Measurements from ENCODE around the gene RPUSD3.
"Not testable (repeated sequence)": the region's sequence is repeated elsewhere in the genome, so short reads cannot be mapped to it uniquely, and the experiment has no call there.

Gene RPUSD3, protein sequence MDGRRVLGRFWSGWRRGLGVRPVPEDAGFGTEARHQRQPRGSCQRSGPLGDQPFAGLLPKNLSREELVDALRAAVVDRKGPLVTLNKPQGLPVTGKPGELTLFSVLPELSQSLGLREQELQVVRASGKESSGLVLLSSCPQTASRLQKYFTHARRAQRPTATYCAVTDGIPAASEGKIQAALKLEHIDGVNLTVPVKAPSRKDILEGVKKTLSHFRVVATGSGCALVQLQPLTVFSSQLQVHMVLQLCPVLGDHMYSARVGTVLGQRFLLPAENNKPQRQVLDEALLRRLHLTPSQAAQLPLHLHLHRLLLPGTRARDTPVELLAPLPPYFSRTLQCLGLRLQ

DNA sequence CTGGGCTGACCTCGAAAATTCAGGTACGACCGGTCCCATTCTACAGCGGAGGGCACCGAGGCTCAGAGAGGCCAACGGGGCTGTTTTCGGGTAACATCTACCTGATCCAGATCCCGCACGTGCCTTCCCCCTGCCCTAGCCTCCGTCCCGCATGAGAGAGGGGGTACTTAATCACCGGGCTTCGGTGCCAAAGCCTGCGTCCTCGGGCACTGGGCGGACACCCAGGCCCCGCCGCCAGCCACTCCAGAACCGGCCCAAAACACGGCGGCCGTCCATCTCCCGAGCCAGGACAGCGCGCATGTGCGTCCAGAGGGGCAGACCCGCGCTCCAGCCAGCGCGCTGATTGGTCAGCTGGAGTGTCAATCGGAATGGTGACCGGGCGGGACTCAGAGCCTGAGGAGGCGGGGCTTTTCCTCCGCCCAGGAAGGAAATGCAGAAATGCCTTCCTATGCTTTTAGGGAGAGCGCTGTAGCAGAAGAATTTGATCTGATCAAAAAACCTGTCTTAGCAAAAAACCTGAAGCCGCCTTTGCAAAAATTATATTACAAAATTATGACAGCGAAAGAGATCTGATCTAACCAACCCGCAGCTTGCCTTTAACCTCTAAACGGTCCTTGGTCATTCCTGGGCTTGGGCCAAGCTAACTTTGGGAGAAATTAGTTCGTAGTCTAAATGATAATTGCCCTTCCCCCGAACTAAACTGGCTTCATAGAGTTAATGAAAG lies at the start of gene RPUSD3:
Gene RPUSD3, minus strand, starts transcription at position 294 of the 724 bp plus-strand sequence. Its CDS starts 18 bp downstream, at position 276.
- DNase-seq (ENCODE audit: low read depth) = peak; percentile 93

DNA sequence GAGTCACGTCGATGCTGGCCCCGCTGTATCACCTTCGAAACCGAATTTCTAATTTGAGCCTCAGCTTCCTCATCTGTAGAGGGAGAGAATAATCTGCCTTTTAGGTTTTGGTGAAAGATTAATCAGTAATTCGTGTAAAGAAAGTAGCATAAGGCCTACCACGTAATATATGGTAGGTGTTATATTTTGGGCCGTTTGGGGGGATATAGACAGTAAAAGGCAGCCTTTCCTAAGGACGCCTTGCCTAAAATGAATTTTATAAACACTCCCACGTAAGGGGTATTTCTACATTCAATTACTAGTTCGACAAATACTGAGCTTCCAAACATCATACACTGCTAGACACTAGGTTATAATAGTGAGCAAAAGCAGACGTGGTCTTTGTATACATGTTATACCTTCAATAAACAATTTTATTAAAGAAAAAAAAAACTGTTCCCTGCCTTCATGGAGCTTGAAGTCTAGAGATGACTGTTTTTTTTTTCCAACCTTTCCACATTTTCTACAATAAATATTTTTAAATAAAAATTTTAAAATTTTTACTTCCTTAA lies 47.3 kb upstream of the RPUSD3 start:
- no peak for DNase-seq (ENCODE audit: low read depth)

DNA sequence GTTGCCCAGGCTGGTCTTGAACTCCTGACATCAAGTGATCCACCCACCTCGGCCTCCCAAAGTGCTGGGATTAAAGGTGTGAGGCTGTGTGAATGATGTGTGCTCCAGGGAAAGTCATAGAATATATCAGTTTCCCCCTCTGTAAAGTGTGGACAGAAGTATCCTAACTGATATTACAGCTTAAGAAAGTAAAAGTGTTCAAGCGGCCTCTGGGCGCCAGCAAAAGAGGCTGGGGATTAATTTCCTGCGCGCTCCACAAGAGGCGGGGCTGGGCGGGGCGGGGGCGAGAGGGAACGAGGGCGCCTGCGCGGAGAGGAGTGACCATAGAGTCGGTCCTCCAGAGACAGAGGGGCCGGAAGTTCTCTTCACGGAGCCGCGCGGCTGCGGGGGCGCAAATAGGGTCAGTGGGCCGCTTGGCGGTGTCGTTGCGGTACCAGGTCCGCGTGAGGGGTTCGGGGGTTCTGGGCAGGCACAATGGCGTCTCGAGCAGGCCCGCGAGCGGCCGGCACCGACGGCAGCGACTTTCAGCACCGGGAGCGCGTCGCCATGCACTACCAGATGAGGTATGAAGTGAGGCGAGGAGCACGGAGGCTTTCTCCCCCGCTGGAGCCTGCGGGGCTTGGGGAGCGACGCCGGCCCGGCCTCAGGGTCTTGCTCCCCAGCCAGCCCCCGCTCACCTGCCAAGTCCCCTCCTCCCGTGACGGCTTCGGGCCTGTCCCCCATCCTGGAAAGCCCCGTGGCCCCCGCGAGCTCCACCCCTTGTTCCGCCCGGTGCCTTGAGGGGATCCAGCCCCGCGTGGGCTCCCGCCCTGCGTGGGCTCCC lies 46.7 kb upstream of the RPUSD3 start, which contains the start of gene JAGN1:
Gene JAGN1, plus strand, starts transcription at position 362 of the 823 bp plus-strand sequence. Its CDS starts 113 bp downstream, at position 475.
- DNase-seq (ENCODE audit: low read depth) = peak; percentile 84

DNA sequence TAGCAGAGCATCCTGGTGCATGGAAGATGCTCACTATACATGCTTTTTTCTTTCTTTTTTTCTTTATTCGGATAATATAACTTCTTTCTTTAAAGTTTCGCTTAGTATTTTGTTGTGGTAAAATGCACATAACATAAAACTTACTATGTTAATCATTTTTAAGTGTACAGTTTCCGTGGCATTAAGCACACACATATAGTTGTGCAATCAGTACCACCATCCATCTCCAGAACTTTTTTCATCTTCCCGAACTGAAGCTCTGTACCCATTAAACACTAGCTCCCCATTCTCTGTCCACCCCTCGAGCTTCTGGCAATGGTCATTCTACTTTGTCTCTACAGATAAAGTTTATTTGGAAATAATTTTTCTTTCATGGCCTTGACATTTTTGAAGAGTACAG lies 45.6 kb upstream of the RPUSD3 start:
- DNase-seq (ENCODE audit: low read depth) = no peak

DNA sequence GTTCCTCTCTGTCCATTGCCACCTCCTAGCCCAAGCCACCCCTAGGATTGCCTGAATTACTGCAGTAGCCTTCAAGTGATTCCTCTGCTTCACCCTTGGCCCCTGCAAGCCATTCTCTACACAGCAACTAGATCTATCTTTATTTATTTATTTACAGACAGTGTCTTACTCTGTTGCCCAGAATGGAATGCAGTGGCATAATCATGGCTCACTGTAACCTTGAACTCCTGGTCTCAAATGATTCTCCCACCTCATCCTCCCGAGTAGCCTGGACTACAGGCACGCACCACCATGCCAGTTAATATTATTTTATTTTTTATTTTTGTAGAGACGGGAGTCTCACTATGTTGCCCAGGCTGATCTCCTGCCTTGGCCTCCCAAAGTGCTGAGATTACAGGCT lies 44.7 kb upstream of the RPUSD3 start:
- DNase-seq (ENCODE audit: low read depth) = no peak

DNA sequence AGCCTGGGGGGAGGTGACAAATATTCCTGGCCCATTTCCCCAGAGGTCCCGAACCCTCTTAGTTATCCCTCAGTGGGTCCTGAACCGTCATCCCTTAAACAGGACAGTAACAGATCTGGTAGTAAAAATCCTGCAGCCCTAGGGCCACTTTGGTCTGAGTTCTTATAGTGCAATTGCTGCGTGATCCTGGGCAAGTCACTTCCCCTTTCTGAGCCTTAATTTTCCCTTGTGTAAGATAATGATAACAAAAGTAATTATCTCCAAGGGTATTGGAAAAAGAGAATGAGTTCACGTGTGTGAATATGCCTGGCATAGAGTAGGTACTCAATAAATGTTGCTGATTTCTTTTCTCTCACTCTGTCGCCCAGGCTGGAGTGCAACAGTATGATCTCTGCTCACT lies 43.7 kb upstream of the RPUSD3 start:
- DNase-seq (ENCODE audit: low read depth) = no peak

DNA sequence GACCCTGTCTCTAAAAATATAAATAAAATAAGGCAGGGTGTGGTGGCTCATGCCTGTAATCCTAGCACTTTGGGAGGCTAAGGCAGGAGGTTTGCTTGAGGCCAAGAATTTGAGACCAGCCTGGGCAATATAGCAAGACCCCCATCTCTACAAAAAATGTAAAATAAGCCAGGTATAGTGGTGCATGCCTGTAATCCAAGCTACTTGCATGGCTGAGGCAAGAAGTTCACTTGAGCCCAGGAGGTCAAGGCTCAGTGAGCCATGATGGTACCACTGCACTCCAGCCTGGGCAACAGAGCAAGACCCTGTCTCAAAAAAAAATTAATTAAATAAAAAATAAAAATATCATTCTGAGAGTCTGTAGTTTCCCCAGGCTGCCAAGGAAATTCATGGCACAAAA lies 42.5 kb upstream of the RPUSD3 start:
- no peak for DNase-seq (ENCODE audit: low read depth)

DNA sequence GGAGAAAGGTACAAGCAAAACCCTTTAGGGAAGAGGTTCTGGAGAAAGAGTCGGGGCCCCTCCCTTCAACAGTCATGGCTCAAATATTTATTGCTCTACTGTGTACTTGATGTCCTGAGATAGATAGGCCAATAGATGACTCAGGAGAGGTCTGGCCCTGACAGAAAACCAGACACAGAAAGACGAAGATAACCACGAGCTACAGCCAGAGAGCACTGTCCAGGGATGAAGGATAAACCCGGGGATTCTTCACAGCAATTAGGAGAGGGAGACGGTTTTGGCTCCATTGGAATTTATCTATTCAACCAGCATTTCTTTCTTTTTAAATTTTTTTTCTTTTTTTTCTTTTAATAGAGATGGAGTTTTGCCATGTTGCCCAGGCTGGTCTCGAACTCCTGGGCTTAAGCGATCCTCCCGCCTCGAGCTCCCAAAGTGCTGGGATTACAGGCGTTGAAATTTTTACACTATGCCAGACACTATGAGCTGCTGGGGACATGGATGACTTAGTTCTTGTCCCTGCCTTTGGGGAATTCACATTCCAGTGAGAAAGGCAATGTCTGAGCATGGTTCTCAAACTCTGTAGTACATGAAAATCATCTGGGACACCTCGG lies 40.9 kb upstream of the RPUSD3 start:
- DNase-seq (ENCODE audit: low read depth) = no peak

DNA sequence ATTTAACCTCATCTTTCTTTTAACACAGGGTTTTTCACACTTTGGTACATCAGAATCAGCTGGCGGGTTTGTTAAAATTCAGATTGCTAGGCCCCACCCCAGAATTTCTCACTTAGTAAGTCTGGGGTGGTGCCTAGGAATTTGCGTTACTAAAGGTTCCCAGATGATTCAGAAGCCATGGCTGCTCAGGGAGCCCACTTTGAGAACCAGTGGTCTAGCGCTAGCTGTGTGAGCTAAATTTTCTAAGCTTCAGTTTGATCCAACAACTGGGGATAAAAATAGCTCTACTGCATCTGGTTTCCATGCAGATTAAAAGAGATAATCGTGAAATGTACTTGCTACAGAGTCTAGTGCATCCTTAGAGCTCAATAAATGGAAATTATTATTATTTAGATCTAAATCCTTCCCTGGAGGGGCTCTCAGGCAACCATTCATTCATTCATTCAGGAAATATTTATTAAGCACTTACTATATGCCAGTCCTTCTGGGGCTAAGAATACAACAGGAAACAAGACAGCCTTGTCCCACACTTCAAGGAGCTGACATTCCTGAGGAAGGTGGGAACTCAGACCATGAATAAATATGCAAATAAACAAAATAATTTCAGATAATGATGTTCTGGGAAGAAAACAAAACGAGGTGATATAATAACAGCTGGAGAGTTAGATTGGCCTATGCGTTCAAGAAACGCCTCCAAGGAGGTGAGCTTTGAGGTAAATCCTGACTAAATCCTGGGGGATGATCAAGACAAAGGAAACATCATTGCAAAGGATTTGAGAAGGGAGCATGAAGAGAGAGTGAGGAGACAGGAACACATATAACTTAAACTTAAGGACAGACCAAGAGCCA lies 40.1 kb upstream of the RPUSD3 start:
- DNase-seq (ENCODE audit: low read depth) = no peak

DNA sequence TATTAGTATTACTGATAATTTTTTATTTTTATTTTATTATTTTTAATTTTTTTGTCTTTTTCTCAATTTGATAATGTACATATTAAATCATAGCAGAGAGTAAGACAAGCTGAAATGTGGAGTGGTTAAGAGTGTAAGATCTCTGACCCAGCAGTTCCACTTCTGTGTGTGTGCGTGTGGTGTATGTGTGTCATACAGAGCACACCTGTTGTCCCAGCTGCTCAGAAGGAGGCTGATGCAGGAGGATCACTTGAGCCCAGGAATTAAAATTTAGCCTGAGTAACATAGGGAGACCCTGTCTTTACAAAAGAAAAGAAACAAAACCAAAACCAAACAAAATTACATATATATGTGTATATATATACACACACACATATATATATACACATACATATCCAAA lies 37.6 kb upstream of the RPUSD3 start:
- no peak for DNase-seq (ENCODE audit: low read depth)

DNA sequence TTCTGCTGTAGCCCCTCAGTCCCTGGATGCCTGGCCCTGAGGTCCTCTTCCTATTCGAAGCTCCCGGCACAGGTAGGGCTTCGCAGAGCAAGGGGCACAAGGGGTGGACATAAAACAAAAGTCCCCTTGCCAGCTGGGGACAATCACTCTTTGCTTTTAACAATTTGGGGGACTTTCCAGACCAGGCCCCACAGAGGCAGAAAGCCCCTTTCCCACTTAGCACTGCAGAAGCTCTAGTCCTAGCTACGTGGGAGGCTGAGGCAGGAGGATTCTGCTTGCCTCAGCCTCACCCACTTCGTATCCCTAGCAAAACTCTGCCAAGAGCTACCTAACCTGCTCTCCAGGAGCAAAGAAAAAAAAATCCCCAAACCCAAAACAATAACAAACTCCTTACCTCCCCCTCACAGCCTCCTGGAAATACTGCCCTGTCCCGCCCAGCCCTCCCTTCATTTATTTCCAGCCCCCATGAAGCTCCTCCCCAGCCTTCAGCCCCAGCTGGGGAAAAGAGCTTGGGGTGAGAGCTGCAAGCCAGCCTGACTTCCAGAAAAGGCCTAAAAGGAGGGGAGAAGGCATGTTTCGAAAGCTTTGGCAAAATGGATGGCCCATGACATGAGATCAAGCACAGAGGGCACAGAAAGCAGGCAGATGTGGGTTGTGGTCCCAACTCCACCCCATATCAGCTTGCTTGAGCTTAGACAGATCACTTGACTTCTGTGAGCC lies 36.2 kb upstream of the RPUSD3 start, which contains the start of gene CIDEC:
Gene CIDEC, minus strand, starts transcription at position 424 of the 720 bp plus-strand sequence. CDS start 1,767 bp downstream, outside the sequence.
- no peak for DNase-seq (ENCODE audit: low read depth)

DNA sequence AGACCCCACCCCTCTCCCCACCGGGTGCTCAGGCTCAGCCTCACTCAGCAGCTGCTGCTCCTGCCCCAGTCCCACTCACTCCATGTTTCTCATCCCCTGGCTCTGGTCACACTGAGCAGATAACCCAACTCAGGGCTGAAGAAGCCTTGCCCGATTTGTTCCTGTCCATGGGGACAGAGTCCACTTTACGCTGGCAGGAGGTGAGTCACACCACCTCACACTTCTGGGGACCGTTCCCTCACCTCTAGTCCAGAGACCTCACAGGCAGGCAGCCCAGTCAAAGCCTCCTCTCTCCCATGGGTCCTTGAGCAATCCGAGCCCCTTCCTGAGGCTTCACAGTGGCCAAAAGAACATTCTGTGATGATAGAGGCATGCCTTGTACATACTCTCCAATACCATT lies 34.9 kb upstream of the RPUSD3 start:
- no peak for DNase-seq (ENCODE audit: low read depth)

DNA sequence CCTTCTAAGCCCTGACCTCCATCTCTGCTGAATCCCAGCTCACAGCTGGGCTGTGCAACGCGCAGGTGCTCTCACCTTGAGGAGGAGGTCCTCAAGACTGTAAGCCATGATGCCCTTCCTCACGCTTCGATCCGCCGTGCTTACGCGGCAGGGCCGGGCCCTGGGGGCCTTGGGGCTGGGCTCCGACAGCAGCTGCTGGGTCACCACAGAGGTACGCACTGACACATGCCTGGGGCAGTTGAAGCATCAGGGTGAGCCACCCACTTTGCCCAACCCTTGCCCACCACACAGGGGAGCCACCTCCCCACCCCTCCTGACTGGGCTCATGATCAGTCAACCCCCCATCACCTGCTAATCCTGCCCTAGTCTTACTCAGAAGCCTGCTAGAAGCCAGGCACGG lies 33.2 kb upstream of the RPUSD3 start:
- DNase-seq (ENCODE audit: low read depth) = no peak

DNA sequence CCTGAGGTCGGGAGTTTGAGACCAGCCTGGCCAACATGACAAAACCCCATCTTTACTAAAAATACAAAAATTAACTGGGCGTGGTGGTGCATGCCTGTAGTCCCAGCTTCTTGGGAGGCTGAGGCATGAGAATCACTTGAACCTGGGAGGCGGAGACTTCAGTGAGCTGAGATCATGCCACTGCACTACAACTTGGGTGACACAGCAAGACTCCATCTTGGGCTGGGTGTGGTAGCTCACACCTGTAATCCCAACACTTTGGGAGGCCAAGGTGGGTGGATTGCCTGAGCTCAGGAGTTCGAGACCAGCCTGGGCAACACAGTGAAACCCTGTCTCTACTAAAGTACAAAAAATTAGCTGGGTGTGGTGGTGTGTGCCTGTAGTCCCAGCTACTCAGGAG lies 32.4 kb upstream of the RPUSD3 start:
- DNase-seq (ENCODE audit: low read depth) = not testable (repeated sequence)

DNA sequence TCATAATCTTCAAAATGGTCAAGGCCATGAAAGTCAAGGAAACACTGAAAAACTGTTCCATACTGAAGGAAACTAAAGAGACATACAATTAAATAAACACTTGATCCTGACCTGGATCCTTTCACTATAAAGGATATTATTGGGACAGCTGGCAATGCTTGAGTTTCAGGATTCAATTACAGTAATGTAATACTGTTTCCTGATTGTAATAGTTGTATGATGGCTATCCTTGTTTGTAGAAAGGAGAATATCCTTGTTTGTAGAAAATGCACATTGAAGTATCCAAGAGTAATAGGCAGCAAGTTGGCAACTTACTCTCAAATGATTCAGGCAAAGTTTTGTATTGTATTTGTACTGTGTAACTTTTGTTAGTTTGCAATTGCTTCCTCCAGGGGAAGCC lies 31.6 kb upstream of the RPUSD3 start:
- no peak for DNase-seq (ENCODE audit: low read depth)

DNA sequence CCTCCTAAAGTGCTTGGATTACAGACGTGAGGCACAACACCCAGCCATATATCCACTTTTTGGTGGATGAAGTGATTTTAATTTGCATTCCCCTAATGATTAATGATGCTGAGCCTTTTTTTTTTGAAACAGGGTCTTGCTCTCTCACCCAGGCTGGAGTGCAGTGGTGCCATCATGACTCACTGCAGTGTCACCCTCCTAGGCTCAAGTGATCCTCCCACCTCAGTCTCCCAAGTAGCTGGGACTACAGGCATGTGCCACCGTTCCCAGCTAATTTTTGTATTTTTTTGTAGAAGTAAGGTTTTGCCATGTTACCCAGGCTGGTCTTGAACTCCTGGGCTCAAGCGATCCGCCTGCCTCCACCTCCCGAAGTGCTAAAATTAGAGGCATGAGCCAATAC lies 28.3 kb upstream of the RPUSD3 start:
- DNase-seq (ENCODE audit: low read depth) = not testable (repeated sequence)

DNA sequence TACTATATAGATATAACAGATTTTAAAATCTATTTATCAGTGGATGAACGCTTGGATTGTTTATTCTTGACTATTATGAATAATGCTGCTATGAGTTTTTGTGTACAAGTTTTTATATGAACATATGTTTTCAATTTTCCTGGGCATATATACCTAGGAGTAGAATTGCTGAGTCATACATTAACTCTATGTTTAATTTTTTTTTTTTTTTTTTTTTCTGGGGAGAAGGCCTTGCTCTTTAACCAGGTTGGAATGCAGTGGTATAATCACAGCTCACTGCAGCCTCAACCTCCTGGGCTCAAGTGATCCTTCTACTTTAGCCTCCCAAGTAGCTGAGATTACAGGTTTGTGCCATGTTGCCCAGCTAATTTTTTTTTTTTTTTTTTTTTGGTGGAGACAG lies 27.2 kb upstream of the RPUSD3 start:
- DNase-seq (ENCODE audit: low read depth) = no peak

DNA sequence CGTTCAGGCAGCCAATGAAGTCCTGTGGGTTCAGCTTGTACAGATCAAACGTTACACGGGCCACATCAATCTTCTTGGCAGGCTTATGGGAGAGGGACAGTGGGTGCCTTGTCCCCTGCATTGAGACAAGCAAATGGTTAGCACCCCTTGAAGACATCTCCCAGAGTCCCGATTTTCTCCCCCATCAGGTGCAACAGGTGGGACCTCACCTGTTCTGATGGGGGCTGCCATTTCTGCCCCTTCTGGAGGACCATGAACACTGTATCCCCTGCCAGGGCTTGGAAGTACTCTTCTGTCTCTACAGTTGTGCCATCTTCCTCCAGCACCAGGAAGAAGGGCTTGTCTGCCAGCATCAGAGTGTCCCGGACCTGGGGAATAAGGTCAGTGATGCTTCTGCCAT lies 26.1 kb upstream of the RPUSD3 start:
- no peak for DNase-seq (ENCODE audit: low read depth)

DNA sequence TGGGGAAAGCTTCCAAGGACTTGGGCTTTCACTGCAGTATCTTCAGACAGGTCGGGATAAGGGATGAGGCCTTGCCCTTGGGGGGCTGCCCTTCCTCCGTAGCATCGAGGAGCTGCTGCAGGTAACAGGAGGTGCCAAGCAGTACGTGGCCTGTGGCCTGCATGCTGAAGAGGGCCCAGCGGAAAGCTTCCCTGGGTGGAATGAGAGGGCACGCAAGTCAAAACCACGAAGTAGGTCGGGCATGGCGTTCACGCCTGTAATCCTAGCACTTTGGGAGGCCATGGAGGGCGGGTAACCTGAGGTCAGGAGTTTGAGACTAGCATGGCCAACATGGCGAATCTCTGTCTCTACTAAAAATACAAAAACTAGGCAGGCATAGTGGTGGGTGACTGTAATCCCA lies 23.3 kb upstream of the RPUSD3 start:
- DNase-seq (ENCODE audit: low read depth) = no peak

DNA sequence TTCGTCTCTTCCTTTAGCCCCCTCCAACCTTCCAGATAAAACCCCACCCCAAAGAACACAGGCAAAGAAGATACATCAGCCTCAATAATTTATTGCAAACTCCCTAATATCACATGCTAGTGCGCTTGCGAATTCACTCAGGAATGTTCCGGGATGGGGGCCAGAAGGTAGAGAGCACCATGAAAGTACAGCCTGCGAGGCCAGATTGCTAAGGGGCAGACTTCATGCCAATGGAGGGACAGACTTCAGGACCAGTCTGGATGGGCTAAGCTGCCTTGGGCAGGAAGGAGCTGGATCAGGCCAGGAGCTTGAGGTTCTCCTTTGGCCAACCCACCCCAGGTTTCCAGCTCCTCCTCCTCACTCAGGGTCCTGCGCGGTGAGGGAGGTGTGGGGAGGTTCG lies 22.8 kb upstream of the RPUSD3 start:
- no peak for DNase-seq (ENCODE audit: low read depth)

All from activated T-helper 9 cell treated with anti-CD3 and anti-CD28 coated beads, Interleukin-2, amount 50 U/mL, for 16 hours (primary cell).